HG02938 (cell line): ENCODE results near the gene KIRREL3.

Source experiments
- ATAC-seq: cut with Tn5 transposase; IDR thresholded peaks from one replicate; pipeline ENCODE4 v1.9.1; 2021; ENCODE audit warnings: mild to moderate bottlenecking, moderate library complexity; ENCODE audit not compliant: unreplicated experiment

Gene KIRREL3

GRCh38 chr11:126589492-126589803 lies 411.1 kb downstream of the KIRREL3 start:
- ATAC-seq, result no peak

GRCh38 chr11:126588630-126589491 lies 411.7 kb downstream of the KIRREL3 start:
- no peak for ATAC-seq

DNA sequence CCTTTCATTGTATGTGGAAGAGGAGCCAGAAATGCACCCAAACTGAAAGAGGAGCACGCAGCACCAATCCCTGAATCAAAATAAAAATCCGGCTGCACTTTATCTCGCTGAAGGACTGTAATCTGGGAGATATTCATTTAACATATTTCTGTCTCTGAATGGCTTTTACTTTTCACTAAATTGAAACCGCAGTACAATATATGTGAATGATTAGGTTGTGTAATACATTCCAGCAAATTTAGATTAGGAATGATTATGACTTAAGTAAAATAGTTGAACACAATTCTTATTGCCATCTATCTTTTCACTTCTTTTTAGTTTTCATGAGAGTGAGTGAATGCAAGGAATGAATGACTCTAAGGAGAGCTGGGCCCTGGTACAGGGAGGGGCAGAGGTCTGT lies 413.0 kb downstream of the KIRREL3 start:
- no peak for ATAC-seq

GRCh38 chr11:126585774-126586491 lies 414.6 kb downstream of the KIRREL3 start:
- no peak for ATAC-seq

- no peak for ATAC-seq
These were observed 415.2 kb downstream of the KIRREL3 start for GRCh38 chr11:126585388-126585773.

DNA sequence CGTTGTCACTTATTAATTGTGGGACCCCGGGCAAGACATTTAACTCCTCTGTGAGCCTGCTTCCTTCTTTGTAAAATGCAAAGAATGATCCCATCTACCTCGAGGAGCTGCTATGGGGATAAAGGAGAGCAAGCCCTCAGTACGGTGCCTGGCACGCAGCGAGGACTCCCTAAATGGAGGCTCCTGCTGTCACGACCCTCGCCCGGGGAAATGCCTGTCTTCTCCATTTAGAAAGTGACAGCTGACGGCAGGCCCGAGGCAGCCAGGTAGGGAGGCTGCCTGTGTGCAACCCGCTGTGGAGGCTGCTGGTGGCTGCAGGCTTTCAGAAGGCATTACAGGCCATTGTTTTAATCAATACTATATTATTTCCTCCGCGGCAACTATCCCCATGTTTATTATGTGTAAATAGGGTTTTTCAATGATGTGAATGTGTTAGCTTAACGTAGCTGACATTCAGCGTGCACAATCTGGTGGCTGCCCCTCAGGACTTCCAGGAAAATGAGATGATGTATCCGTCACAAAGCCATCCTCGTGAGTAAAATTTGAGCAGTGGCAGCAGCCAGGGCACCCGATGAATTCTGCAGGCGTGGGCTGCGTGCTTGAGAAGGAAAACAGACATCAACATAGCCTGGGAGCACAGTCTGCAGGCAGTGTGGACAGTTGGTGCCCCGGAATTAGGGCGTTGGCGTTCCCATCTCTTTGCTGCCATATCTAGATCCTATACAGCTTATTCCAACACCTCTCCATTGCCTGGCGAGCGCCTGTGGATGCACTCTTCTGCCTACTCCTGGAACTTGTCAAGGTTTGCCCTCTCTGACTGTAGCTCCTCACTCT lies 416.8 kb downstream of the KIRREL3 start:
- no peak for ATAC-seq

- ATAC-seq, result no peak
These were observed 417.5 kb downstream of the KIRREL3 start for GRCh38 chr11:126583101-126583500.

DNA sequence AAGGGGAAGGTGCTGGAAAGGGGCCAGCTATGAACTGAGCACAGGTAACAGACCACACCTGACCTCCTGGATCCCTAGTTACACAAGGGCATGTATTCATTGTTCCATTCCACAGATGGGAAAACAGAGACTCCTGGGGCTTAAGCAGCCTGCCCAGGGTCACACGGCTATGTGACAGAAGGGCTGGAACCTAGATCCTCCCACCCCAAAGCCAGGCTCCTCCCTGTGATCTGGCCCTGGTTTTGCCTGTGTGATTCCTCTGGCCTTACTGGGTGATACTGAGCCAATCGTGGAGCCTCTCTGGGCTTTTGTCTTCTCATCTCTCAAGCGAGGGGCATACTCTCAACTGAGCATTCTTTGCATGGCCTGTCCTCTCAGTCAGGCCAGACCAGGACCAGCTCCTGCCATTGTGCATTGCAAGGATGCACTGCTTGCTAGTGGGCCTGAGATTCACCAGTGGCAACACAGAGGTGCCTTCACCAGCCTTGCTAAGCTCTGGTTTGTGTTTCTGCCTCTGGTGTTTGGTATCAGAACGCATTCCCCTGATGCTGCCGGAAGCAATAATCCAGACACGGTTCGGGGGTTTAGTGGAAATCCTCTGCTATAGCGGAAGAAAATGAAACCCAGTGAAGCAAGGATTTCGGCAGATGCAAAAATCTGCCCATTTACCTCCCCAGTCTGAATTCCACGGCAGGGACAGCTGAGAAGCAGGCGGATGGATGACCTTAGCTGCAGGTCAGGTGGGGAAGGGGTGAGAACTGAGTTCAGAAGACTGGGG lies 418.5 kb downstream of the KIRREL3 start:
- ATAC-seq, result no peak

GRCh38 chr11:126578426-126578825 lies 422.1 kb downstream of the KIRREL3 start:
- no peak for ATAC-seq

GRCh38 chr11:126578021-126578420 lies 422.5 kb downstream of the KIRREL3 start:
- no peak for ATAC-seq

- no peak for ATAC-seq
These were observed 424.7 kb downstream of the KIRREL3 start for GRCh38 chr11:126575849-126576248.

- no peak for ATAC-seq
These were observed 427.1 kb downstream of the KIRREL3 start for GRCh38 chr11:126573325-126573978.

DNA sequence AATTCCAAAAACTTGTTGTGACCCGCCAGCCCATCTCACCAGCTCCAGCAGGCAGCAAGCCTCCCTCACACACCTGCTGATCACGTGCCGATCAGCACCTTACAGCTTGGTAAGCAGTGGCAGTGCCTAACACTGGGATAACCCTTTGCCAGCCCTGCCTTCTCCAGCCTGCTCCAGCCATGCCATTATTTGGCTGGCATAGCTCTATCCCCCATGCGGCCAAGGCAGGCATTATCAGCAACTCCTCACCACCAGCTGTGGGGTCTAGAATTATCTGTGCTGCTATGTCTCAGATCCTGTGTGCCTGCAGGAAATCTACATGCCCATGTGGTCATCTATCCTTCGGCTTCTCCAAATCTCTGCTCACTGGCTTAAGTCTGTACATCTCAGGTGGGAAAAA lies 430.1 kb downstream of the KIRREL3 start:
- no peak for ATAC-seq

DNA sequence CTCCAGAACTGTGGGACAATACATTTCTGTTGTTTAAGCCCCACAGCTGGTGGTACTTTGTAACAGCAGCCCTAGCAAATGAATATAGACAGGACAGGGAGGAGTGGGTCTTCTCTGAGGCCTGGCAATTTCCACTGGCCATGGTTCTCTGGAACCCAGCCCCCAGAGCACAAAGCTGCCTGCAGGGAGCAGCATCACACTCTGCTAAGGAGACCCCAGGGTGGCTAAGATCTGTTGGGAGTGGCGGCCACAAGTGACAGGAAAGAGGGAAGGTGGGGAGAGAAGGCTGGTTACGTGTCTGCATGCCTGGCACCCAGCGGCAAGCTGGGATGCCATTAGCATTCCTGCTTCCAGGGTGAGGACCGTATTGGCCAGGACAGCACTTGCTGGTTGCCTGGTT lies 433.2 kb downstream of the KIRREL3 start:
- ATAC-seq, result no peak

DNA sequence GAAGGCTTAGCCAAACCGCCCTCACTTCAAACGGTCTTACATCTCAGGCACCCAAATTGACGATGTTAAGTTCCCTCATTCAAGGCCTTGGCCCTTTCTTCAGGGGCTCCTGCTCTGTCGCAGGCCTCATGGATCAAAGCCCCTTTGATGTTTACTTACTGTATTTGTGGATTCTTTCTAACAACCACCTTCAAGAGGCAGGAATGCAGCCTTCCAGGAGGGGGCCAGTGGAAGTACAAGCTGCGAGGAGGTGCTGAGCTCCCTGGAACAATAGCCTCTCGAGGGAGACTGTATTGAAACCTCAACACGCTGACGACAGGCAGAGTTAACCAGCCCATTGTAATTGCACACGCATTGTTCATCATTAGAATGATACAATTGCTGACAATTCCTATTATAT lies 436.0 kb downstream of the KIRREL3 start:
- ATAC-seq, result no peak

- no peak for ATAC-seq
These were observed 439.2 kb downstream of the KIRREL3 start for GRCh38 chr11:126561327-126561893.

DNA sequence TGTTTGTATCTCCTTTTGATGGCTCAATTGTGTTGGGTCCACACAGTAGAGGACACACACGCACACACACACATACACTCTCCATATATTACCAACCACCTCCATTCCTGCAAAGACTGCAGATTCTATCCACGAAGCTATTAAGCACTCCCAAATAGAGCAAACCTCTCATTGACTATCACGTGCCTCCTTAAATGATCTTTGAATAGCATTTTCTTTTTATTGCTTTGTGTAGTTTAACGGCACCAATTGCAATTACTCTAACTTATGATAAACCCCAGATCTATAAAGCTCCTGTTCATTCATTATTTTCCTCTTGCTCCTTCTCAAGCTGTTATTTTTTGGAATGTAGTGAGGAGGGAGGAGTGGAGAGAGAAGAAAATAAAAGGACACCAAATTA lies 440.3 kb downstream of the KIRREL3 start:
- ATAC-seq, result no peak

DNA sequence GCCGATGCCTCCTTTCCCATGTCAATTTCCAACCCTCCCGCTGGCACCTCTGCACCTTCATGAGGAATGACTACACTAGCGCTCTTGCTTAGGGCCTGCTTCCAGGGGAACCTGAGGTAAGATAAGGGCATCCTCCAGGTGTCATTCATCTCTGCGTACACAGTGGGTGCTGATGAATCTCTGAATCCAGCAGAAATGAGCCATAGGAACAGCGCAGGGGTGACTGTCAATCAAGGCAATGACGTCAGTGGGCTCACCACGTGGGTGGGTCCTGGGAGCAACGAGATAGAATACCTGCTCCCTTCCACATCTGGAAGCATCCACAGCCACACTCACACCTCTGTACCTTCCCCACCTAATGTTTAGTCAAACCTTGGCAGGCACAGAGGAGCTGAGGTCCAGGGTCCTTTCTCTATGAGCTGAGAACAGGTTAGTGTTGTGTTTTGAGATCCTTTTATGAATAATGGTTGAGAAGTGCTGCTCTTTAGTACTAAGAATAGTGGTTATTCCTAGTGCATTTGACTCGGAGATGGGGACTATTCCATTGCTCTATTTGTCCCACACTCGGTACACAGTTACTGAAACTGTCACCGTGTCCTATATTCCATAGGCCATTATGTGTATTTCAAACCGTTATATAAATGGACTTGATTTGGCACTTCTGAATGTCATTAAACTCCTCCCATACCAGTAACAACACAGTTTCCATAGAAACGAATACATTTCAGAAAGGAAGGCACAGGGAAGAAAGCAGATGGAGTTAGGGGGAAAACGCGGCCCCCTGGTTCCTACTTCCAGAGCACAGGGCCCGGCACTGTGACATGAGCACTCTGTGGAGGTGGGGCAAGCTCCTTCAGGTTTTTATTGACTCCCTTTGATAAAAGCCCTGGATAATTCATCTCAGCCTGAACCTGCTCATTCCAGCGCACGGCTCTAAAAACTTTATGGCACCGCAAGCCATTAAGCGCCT lies 451.7 kb downstream of the KIRREL3 start:
- ATAC-seq, result no peak

DNA sequence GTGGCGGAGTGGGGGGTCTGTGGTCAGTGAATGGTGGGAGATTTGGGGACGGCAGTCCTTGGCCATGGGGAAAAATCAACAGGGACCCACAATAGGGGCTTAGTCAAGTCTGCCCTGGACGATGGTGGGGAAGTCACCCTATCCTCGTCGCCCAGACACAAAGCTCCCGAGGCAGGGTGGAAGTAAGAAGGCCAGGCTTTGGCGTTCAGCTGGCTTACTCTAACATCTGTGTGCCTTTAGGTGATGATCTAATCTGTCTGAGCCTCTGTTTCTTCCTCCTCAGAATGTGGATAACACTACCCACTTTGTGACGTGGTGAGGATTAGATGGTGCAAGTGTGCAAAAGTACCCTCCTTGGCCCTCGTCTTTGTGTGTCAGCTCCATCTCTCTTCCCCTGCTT lies 452.9 kb downstream of the KIRREL3 start:
- no peak for ATAC-seq
